HTR-8/SVneo (cell line): Measurements from ENCODE around the gene CDC45.

Source experiments
- DNase-seq: peaks from one replicate; pipeline ENCODE4 v3.0.0; 2011; ENCODE audit warnings: low spot score, mixed read lengths; ENCODE audit not compliant: insufficient read length
- FAIRE-seq: peaks from 2 replicates; lab custom pipeline; 2011; peaks lifted over from hg19 to GRCh38; lab: Jason Lieb, UNC

Gene CDC45

DNA sequence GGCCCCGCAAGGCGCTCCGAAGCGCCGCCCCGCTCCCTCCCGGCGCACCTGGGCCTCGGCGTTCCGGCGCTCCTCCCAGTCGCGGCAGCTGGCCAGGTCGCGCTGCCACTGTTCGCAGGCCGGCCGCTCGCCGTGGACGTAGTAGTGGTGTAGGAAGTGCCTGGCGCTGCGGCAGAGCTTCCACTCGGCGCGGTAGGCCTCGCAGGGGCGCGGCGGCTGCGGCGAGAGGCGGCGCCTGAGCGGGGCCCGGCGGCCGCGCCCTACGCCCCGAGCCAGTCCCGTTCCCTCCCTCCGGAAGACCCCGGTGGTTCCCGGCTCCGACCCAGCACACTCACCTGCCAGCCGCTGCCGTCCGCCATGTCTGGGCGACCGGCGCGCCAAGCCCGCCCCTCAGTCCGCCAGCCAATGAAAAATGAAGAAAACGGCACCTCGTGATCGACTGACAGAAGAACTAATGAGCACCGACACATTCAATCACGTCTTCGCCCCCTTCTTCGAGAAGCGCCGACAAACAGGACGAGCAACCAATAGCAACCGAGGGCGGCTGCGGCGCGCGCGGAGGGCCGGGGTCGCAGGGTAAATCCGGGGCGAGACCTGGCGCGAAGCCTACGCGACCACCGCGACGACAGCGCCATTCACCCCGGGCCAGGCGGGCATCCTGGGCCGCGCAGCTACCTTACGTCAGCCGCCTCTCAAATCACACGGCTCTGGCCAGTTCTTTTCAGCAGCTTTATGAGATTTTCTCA is 32.2 kb upstream of the CDC45 start, which contains the start of gene C22orf39:
TSS of gene C22orf39 (minus strand) at position 382 of the 746 bp plus-strand sequence. CDS start at position 359, 23 bp downstream.
- peak; percentile 31 for FAIRE-seq
- DNase-seq = peak; percentile 96

DNA sequence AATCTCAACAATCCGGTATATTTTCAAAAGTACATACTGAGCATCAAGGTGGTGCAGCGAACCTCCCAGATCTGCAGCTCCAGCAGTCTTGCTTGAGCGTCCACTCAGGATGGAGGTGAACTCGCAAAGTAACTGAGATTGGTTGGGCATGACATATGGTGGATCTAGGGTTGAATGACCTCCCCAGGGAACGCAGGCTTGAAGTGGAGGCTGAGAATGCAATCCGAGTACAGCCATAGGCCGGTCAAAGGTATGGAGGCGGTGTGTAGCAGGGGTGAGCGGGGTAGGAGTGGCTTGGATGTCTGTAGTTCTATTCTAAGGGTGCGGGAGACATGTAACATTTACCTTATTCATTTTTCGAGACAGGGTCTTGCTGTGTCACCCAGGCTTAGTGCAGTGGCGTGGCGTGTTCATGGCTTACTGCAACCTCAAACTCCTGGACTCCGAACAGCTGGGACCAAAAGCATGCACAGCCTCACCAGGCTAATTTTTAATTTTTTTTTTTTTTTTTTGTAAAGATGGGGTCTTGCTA is 31.6 kb upstream of the CDC45 start:
- DNase-seq = peak; percentile 48

GRCh38 chr22:19448739-19449421 is 30.8 kb upstream of the CDC45 start:
- no peak for FAIRE-seq
- DNase-seq = no peak

More for the DNA sequence above, 31.6 kb upstream of the CDC45 start:
- peak; percentile 4 for FAIRE-seq

GRCh38 chr22:19449422-19449767 is 30.3 kb upstream of the CDC45 start:
- no peak for FAIRE-seq

DNA sequence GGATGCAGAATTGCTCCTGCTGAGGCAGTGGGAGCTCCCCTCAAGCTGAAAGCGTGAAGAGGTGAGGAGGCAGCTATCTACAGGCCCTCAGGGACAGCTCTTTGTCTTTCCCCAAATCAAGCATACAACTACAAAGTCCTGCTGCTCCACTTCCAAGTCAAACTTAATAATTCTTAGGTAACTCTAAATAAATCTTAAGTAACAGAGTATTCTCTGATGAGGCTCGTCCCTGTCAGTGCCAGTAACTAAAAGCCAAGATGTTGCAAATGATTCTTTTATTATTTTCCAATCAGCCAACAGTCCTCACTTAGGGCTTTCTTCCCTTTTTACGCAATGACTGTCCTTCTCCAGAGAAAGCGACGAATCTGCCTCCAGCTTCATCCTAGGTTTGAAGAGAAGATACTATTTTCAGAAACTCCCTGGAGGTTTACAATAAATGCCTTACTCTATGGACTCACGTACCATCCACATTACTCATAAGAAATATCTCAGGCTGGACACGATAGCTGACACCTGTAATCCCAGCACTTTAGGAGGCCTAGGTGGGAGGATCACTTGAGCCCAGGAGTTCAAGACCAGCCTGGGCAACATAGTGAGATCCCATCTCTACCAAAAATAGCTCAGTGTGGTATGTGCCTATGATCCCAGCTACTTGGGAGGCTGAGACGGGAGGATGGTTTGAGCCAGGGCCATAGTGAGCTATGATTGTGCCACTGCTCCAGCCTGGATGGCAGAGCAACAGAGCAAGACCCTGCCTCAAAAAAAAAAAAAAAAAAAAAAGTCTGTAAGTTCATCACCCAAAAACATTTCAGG is 29.2 kb upstream of the CDC45 start:
- FAIRE-seq (no peak), DNase-seq (no peak)

More at GRCh38 chr22:19449422-19449767, 30.3 kb upstream of the CDC45 start:
- no peak for DNase-seq

DNA sequence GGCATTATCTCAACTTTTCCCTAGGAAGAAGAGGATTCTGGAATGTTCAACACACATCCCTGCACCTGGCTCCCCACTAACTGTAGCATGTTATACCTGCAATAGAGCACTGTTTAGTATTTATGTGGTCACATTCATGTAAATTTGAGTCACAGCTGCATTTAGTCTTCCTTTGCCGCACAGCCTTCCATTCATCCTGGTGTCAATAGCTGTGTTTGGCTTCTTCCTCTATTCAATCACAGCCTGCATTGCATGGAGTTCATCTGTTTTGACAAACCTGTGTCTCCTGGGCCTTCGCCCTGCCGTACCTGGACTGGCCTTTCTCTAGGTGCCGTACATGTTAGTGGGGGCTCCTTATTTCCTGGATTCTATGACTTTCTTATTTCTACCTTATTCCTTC is 28.1 kb upstream of the CDC45 start:
- no peak for FAIRE-seq
- DNase-seq = no peak

DNA sequence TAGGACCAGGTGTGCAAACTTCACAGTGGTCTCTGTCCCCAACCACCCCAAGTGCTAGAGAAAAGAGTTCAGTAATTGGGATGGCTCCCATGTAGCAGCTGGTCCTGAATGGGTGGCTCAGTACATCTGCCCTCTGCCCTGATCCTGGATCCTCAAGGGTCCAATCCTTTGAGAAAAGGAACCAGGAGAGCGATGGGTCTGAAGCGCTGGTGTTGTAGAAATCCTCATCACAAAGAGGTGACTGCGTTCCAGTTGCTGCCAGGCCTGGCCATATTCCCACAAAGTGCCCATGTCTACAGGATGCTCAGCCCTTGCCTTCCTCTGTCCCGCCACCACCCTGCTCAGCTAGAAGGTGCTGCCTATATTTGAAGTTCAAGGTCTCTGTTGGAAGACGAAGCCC is 26.0 kb upstream of the CDC45 start:
- FAIRE-seq = no peak

DNA sequence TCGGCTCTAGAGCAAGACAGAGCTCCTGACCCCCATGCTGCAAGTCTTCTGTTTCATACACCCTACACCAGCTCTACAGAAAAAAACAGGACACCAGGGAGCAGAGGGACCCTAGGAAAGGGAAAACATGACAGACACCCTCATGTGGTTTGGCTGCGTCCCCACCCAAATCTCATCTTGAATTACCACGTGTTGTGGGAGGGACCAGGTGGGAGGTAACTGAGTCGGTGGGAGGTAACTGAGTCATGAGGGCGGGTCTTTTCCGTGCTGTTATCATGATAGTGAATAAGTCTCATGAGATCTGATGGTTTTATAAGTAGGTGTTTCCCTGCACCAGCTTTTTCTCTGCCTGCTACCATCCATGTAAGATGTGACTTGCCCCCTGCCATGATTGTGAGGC is 25.6 kb upstream of the CDC45 start:
- DNase-seq (no peak), FAIRE-seq (no peak)

More for the DNA sequence above, 26.0 kb upstream of the CDC45 start:
- no peak for DNase-seq

DNA sequence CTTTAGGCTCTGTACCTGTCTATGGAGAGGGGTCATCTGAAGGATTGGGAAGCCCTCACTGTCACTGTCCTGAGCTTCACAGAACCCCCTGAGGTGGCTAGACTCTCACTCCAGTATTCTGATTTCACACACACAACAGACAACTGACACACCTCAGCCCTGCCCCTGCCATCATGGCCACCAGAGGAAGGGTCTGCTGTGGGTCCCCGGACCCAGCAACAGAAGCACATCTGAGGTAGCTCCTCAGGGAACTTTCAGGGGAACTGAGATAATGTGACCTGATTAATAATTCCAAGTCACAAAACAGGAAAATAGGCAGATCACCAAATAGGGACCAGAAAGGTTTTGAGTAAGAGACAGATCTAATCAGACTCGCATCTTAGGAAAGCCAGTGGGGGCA is 24.7 kb upstream of the CDC45 start:
- FAIRE-seq (no peak), DNase-seq (no peak)

DNA sequence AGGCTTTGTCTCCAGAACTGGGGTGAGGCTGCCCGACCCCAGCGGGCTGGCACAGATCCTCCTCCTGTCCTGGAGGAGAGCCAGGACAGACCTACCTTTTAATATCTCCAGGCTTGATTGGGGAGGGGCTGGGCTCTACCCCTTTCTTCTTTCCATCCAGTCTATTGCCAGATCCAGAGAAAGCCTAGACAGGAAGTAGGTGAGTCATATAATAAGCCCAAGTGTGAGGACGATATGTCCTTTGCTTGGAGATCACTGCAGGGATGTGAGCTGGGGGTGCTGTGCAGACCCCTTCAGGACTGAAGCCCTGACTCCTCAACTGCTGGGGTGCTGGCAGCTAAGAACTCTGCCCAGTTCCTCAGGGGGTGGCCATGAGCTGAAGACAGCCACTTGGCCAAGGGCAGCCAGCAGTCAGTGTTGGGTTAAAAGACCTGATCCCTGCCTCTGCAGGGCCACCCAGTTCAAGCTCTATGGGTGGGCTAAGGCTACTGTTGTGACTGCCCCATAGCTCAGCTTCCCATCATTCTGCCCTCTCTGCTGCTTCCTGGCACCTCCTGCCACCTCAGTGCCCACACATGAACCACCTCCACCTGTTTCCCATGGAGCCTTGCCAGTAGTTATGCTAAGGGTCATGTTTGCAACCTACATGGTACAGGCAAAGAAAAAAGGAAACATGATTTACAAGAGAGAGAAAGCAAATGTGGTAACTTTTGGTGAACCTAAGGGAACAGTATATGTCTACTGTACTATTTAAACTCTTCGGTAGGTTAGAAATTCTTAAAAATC is 23.9 kb upstream of the CDC45 start:
- FAIRE-seq (no peak), DNase-seq (no peak)

DNA sequence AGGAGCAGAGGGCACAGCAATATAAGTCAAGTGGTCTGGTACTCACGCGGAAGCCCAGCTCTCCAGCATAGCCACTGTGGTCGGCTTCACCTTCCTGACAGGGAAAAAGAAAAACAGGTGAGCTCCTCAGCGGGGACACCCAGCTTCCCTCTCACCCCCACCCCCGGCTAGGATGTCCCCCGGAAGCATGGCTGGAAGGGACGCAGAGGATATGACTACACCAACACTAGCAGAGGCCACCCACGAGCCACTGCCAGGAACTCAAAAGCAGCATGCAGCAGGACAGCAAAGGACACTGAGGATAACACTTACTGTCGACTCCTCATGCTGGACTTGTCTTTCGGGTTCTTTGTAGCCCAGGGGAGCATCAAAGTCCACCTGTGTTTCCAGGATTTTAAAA is 23.2 kb upstream of the CDC45 start:
- DNase-seq (no peak), FAIRE-seq (no peak)

DNA sequence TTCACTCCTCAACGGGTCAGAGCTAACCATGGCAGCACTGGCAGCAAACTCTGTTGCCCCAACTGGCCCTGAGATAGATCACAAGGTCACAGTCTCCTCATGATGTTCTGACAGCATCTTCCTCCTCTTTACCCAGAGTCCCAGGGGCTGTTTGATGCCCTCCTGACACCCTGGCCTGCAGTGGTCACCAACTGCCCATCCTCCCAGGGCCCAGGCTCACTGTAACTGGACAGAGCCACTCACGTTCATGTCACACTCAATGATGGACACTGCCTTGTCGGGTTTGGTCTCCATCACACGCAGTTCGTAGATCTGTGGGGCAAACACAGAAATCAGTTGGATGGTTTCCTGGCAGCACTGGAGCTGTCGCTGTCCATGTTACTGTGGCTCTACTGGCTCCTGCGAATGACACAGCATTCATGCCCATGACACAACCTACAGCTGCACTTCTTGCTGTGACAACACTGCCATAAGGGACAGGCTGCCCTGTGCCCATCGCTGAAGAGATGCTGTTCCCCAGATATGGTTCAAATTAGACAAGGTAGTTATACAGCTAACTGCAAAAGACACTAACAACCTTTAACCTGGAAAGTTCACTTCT is 21.8 kb upstream of the CDC45 start:
- DNase-seq (no peak), FAIRE-seq (no peak)

DNA sequence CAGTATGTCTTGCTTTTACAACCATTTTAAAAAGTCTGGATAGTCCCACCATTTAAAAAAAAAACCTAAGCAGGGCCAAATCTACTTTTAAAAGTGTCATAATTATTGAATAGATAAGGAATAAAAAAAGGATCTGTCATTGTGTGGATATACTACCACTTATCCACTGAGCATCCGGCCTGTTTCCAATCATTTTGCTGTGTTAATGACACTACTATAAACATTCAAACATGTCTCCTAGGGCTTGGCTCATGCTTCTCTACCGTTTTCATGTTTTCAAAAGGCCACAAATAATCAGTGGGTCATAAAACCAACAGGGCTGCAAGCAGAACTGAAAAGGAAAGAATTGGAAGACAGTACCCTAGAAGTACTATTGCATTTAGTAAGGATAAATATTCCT is 19.7 kb upstream of the CDC45 start:
- no peak for FAIRE-seq
- DNase-seq = no peak

- FAIRE-seq = no peak
- no peak for DNase-seq
Observed at GRCh38 chr22:19461506-19461905, 18.2 kb upstream of the CDC45 start.

GRCh38 chr22:19463008-19463407 is 16.7 kb upstream of the CDC45 start:
- DNase-seq (no peak), FAIRE-seq (no peak)

GRCh38 chr22:19463491-19464469 is 15.9 kb upstream of the CDC45 start:
- DNase-seq = peak; percentile 42
- FAIRE-seq = no peak

DNA sequence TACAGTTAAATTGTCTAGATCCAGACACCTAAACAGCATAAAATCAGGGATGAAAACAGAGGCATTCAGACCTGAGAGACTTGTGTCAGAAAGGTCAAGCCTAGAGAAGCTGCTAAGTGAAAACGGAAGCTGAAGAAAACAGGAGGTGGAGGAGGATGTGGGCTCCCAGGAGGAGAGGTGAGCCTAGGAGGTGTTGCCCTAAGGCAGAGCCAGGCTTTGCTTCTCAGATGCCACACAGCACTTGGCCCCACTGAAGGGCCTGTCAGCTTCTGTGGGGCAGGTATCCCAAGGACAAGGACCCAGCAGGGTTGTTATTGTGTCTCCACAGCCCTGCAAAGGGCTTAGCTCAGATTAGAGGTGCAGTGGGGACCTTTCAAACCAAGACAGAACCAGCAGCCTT is 15.2 kb upstream of the CDC45 start:
- no peak for DNase-seq

DNA sequence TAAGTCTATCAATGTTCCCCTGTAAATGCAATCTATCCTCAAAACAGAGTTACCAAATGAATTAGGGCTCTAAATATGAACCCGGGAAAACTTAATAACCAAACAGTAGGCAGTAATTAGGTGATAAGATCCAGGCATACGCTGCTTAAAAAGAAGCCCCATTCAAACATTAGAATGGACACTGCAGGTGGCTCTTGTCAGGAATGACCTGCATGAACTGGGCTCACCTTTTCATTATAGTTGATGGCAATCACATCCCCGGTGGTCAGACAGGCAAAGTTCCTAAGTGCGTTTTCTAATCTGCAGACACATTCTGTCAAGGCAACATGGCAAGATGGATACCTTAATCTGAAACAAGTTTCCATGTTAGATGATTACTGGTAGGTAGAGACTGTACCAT is 14.7 kb upstream of the CDC45 start:
- DNase-seq (no peak), FAIRE-seq (no peak)

More for the DNA sequence above, 15.2 kb upstream of the CDC45 start:
- FAIRE-seq = no peak
